Inflammatory macrophage treated with lipopolysaccharide for 1 hour (primary cell): Measurements from ENCODE around the gene ZBTB16.

Experiments used
- DNase-seq, 2 donors: peaks; one replicate each; pipeline ENCODE4 v3.0.0-alpha.2; 2020 to 2022

Gene ZBTB16

GRCh38 chr11:114216796-114217180, 157.3 kb downstream of the ZBTB16 start:
- no peak for DNase-seq

GRCh38 chr11:114218508-114218907, 159.0 kb downstream of the ZBTB16 start:
- DNase-seq: no peak

- DNase-seq: no peak
Observed at GRCh38 chr11:114219559-114220349, 160.2 kb downstream of the ZBTB16 start.

GRCh38 chr11:114221037-114221436, 161.5 kb downstream of the ZBTB16 start:
- DNase-seq: no peak

- no peak for DNase-seq
Observed at GRCh38 chr11:114225661-114226060, 166.2 kb downstream of the ZBTB16 start.

- no peak for DNase-seq
Observed at GRCh38 chr11:114226356-114226755, 166.8 kb downstream of the ZBTB16 start.

GRCh38 chr11:114228435-114229411, 169.2 kb downstream of the ZBTB16 start:
- peak in 1 of 2 donors; percentile 2 for DNase-seq

- no peak for DNase-seq
Observed at GRCh38 chr11:114230031-114230704, 170.7 kb downstream of the ZBTB16 start.

- DNase-seq: no peak
Observed at GRCh38 chr11:114232400-114233059, 173.0 kb downstream of the ZBTB16 start.

GRCh38 chr11:114233755-114234154, 174.2 kb downstream of the ZBTB16 start:
- no peak for DNase-seq

- DNase-seq: no peak
Observed at GRCh38 chr11:114236829-114237228, 177.3 kb downstream of the ZBTB16 start.

- DNase-seq: no peak
Observed at GRCh38 chr11:114237321-114238280, 178.1 kb downstream of the ZBTB16 start.

- DNase-seq: no peak
Observed at GRCh38 chr11:114239753-114240161, 180.2 kb downstream of the ZBTB16 start.

GRCh38 chr11:114242032-114242431, 182.5 kb downstream of the ZBTB16 start:
- no peak for DNase-seq

- no peak for DNase-seq
Observed at GRCh38 chr11:114243461-114244372, 184.2 kb downstream of the ZBTB16 start.

- DNase-seq: no peak
Observed at GRCh38 chr11:114244726-114245394, 185.3 kb downstream of the ZBTB16 start.

- DNase-seq: no peak
Observed at GRCh38 chr11:114246321-114247069, 187.0 kb downstream of the ZBTB16 start.

- no peak for DNase-seq
Observed at GRCh38 chr11:114247070-114247789, 187.7 kb downstream of the ZBTB16 start.
